Trophoblast cell (in vitro differentiated cells and primary cell): ENCODE measurements around the gene PAQR4.

Experiments
- DNase-seq, 2 donors: peaks; one replicate each; pipeline ENCODE4 v3.0.0-alpha.2; 2016
- H2AFZ ChIP-seq: 2 replicates; pipeline ENCODE4 v1.6.1; 2013; ENCODE audit warnings: low read length, moderate library complexity, mild to moderate bottlenecking; ENCODE audit not compliant: insufficient read depth, poor library complexity
- H2AK5ac ChIP-seq: 2 replicates; pipeline ENCODE4 v1.6.1; 2013; ENCODE audit warnings: mild to moderate bottlenecking, low read length
- H2BK120ac ChIP-seq: 2 replicates; pipeline ENCODE4 v1.6.1; 2013; ENCODE audit warnings: low read length, mild to moderate bottlenecking, moderate library complexity; ENCODE audit not compliant: insufficient read depth, poor library complexity
- H2BK12ac ChIP-seq: 2 replicates; pipeline ENCODE4 v1.6.1; 2013; ENCODE audit warnings: mild to moderate bottlenecking, low read length, moderate library complexity
- H2BK5ac ChIP-seq: 2 replicates; pipeline ENCODE4 v1.6.1; 2013; ENCODE audit warnings: low read length, low read depth, moderate library complexity, mild to moderate bottlenecking; ENCODE audit not compliant: poor library complexity
- H3K14ac ChIP-seq: 2 replicates; pipeline ENCODE4 v1.6.1; 2013; ENCODE audit warnings: mild to moderate bottlenecking, low read length
- H3K18ac ChIP-seq: 2 replicates; pipeline ENCODE4 v1.6.1; 2013; ENCODE audit warnings: mild to moderate bottlenecking, low read length
- H3K23ac ChIP-seq: 2 replicates; pipeline ENCODE4 v1.6.1; 2013; ENCODE audit warnings: low read length
- H3K27ac ChIP-seq: 2 replicates; pipeline ENCODE4 v1.5.1; 2013; ENCODE audit warnings: low read depth, mild to moderate bottlenecking, inconsistent platforms, low read length, moderate library complexity
- H3K27me3 ChIP-seq: 2 replicates; pipeline ENCODE4 v1.6.1; 2013; ENCODE audit warnings: inconsistent platforms, mild to moderate bottlenecking, low read length, moderate library complexity; ENCODE audit not compliant: insufficient read depth
- H3K36me3 ChIP-seq, 2 experiments: 1 replicate in 1 of 2; 2 replicates in 1 of 2; pipeline ENCODE4 v1.6.1; 2013; ENCODE audit warnings: low read length in 2 of 2, mild to moderate bottlenecking in 2 of 2, moderate library complexity in 1 of 2; ENCODE audit not compliant: insufficient read depth in 2 of 2, control insufficient read depth in 1 of 2
- H3K4ac ChIP-seq: 2 replicates; pipeline ENCODE4 v1.6.1; 2013; ENCODE audit warnings: low read depth, mild to moderate bottlenecking, low read length, moderate library complexity
- H3K4me1 ChIP-seq, 2 experiments: 1 replicate in 1 of 2; 2 replicates in 1 of 2; pipeline ENCODE4 v1.6.1; 2013; ENCODE audit warnings: low read length in 2 of 2, mild to moderate bottlenecking in 2 of 2, moderate library complexity in 1 of 2; ENCODE audit not compliant: insufficient read depth in 2 of 2, control insufficient read depth in 1 of 2
- H3K4me2 ChIP-seq: 2 replicates; pipeline ENCODE4 v1.6.1; 2013; ENCODE audit warnings: inconsistent platforms, mild to moderate bottlenecking, low read length, moderate library complexity
- H3K4me3 ChIP-seq: 2 replicates; pipeline ENCODE4 v1.5.1; 2013; ENCODE audit warnings: mild to moderate bottlenecking, low read depth, low read length, inconsistent platforms
- H3K79me1 ChIP-seq: one replicate; pipeline ENCODE4 v1.6.1; 2013; ENCODE audit warnings: low read length
- H3K79me2 ChIP-seq: 2 replicates; pipeline ENCODE4 v1.6.1; 2013; ENCODE audit warnings: low read length, mild to moderate bottlenecking; ENCODE audit not compliant: control insufficient read depth, insufficient read depth, poor library complexity
- H3K9ac ChIP-seq: 2 replicates; pipeline ENCODE4 v1.6.1; 2013; ENCODE audit warnings: mild to moderate bottlenecking, low read length
- H3K9me3 ChIP-seq: 2 replicates; pipeline ENCODE4 v1.6.1; 2013; ENCODE audit warnings: low read depth, mild to moderate bottlenecking, control low read depth, inconsistent platforms, low read length; ENCODE audit not compliant: insufficient read depth
- H4K12ac ChIP-seq: 2 replicates; pipeline ENCODE4 v1.6.1; 2013; ENCODE audit warnings: low read depth, mild to moderate bottlenecking, low read length, moderate library complexity
- H4K8ac ChIP-seq: 2 replicates; pipeline ENCODE4 v1.6.1; 2013; ENCODE audit warnings: low read depth, mild to moderate bottlenecking, low read length, moderate library complexity
- H4K91ac ChIP-seq: one replicate; pipeline ENCODE4 v1.6.1; 2013; ENCODE audit warnings: low read depth, mild to moderate bottlenecking, low read length, moderate library complexity
- WGBS: extraction: QIAGEN DNeasy Blood & Tissue Kit; methylation state at CpG from one replicate; pipeline ENCODE4 v1.1.7; 2013; ENCODE audit warnings: missing lambda C conversion rate; ENCODE audit not compliant: insufficient read length, insufficient coverage; ENCODE audit errors: extremely low coverage; 5-methylcytosine and 5-hydroxymethylcytosine counted together

Gene PAQR4

DNA sequence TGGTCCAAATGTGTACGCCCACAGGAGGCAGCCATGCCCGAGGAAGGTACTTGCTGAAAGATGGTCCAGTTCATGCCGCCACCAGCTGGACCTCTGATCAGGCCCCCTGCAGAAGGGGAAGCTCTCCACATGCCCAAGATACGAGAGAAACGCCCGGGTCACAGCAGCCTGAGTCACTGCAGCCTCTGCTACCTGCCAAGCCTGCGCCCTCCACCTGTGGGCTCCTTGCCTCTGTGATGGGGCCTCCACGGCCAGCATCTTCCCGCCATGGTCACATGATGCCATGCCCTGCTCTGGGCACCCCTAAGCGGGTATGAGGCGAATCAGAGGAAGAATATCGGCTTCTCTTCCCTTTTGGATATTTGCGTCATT, 18.8 kb upstream of the PAQR4 start:
- no peaks in the 10 kb centered on the region for H3K4me1 ChIP-seq
- H3K14ac ChIP-seq: no peak overlapping the region
- H3K4ac ChIP-seq: no peak overlapping the region
- no peak overlapping the region for H2BK5ac ChIP-seq
- no peak overlapping the region for H3K9ac ChIP-seq
- no peaks in the 10 kb centered on the region for H3K79me1 ChIP-seq
- H2AK5ac ChIP-seq: no peak overlapping the region
- no peak overlapping the region for H4K12ac ChIP-seq
- H3K4me2 ChIP-seq: no peak overlapping the region
- no peaks in the 10 kb centered on the region for H3K79me2 ChIP-seq
- H4K8ac ChIP-seq: no peak overlapping the region
- no peak overlapping the region for H4K91ac ChIP-seq
- no peak overlapping the region for H3K4me3 ChIP-seq
- H3K18ac ChIP-seq: no peak overlapping the region
- no peak overlapping the region for H2AFZ ChIP-seq
- no CpG with 5 or more reads among the region's 13 CpGs for WGBS
- no peaks in the 10 kb centered on the region for H3K27me3 ChIP-seq
- H3K27ac ChIP-seq: no peak overlapping the region
- no peak overlapping the region for H2BK12ac ChIP-seq
- H3K9me3 ChIP-seq: no peaks in the 10 kb centered on the region
- no peak for DNase-seq
- no peak overlapping the region for H3K23ac ChIP-seq
- H3K36me3 ChIP-seq: peaks cover 10 to 13% of the 10 kb centered on the region in 2 experiments
- H2BK120ac ChIP-seq: no peak overlapping the region

DNA sequence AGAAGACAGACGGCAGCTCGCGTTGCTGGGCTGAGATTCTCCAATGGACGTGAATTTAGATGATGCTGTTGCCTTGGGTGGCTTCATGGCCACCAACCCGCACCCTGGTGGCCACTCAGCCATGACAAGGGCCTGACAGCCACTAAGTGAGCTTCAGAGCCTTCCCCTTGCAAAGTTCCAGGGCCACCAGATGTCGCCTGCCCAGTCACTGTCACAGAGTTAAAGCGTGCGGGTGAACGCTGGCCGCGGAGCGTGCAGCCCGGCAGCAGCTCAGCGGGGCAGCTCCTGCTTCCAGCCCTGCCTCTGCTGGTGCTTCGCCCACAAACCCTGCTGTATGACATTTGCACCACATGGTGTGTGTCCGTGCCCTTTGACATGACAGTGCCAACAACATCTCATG, 18.4 kb upstream of the PAQR4 start:
- Histone ChIP-seq H3K27me3 (no peaks in the 10 kb centered on the region), H2BK12ac (no peak overlapping the region), H3K9ac (no peak overlapping the region), H3K36me3 (peaks cover 10 to 13% of the 10 kb centered on the region in 2 experiments), H4K12ac (no peak overlapping the region), H3K18ac (no peak overlapping the region), H3K4ac (no peak overlapping the region), H3K4me2 (no peak overlapping the region), H3K27ac (no peak overlapping the region), H3K23ac (no peak overlapping the region), H4K8ac (no peak overlapping the region), H2BK120ac (no peak overlapping the region), H3K79me2 (no peaks in the 10 kb centered on the region), H3K4me1 (no peaks in the 10 kb centered on the region), H2AK5ac (no peak overlapping the region), H4K91ac (no peak overlapping the region), H3K79me1 (no peaks in the 10 kb centered on the region), H2BK5ac (no peak overlapping the region), H3K14ac (no peak overlapping the region), H3K9me3 (no peaks in the 10 kb centered on the region), H3K4me3 (no peak overlapping the region), H2AFZ (no peak overlapping the region)
- no CpG with 5 or more reads among the region's 16 CpGs for WGBS
- peak in 1 of 2 donors; percentile 24 for DNase-seq

DNA sequence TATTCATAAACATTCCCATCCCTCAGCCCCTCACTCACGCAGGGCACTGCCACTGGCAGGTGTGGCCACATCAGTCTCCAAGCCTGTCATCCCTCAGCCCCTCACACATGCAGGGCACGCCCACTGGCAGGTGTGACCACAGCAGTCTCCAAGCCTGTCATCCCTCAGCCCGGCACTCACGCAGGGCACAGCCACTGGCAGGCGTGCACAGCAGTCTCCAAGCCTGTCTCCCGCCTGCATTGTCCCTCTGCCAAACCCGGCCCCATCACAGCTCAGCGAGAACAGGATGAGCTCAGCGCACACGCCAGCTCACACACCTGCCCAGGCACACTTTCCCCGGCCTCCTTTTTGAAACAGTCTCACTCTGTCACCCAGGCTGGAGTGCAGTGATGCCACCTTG, 16.5 kb upstream of the PAQR4 start:
- Histone ChIP-seq H3K9ac (no peak overlapping the region), H3K23ac (no peak overlapping the region), H3K79me1 (no peaks in the 10 kb centered on the region), H3K4me1 (no peaks in the 10 kb centered on the region), H3K4me2 (no peak overlapping the region), H2AK5ac (no peak overlapping the region), H4K12ac (no peak overlapping the region), H2BK120ac (no peak overlapping the region), H4K8ac (no peak overlapping the region), H3K18ac (no peak overlapping the region), H3K27me3 (no peaks in the 10 kb centered on the region), H2AFZ (no peak overlapping the region), H3K14ac (no peak overlapping the region), H3K79me2 (no peaks in the 10 kb centered on the region), H3K27ac (no peak overlapping the region), H2BK5ac (no peak overlapping the region), H2BK12ac (no peak overlapping the region), H3K36me3 (peaks cover 10 to 13% of the 10 kb centered on the region in 2 experiments), H3K4me3 (no peak overlapping the region), H3K9me3 (no peaks in the 10 kb centered on the region), H4K91ac (no peak overlapping the region), H3K4ac (no peak overlapping the region)
- no peak for DNase-seq
- WGBS: no CpG with 5 or more reads among the region's 11 CpGs

DNA sequence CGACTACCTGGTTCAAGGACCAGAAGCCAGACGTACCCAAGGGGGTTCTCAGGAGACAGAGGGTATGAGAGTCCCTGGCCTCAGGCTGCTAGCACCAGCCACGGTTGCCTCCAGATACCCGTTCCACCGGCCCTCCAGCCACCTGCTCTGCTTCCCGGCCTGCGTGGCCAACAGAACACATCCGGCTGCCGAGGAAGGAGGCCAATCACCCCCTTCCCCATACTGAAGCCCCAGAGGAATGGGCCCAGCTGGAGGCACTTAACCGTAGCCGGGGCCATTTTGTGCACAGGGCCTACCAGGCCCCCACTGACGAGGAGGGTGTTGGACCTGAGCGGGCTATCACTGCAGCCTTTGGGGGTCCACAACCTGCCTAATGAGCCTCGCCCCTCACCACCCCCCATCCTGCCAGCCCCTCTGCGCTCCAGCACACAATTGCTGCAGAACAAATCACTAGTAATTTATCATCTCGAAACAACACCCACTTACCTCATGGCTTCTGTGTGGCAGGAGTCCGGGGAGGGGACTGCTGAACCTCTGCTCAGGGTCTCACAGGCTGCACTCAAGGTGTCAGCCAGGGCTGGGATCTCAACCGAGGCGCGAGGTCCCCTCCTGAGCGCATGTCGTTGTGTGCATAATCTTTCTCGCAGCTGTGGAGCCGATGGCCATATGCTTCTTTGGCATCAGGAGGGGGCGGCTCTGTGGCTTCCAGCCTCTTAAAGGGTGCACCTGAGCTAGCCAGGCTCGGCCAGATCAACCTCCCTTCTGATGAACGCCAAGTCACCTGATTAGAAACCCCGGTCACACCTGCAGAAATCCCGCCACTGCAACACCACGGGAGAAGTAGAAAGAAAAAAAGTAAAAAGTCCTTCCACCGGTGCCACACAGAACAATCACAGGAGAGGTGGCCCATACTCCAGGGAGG, 15.2 kb upstream of the PAQR4 start:
- no peaks in the 10 kb centered on the region for H3K79me1 ChIP-seq
- H3K79me2 ChIP-seq: no peaks in the 10 kb centered on the region
- H4K91ac ChIP-seq: no peak overlapping the region
- no peak overlapping the region for H3K4me3 ChIP-seq
- H4K12ac ChIP-seq: no peak overlapping the region
- H3K9me3 ChIP-seq: no peaks in the 10 kb centered on the region
- no peaks in the 10 kb centered on the region for H3K4me1 ChIP-seq
- no peak for DNase-seq
- H3K27me3 ChIP-seq: no peaks in the 10 kb centered on the region
- no peak overlapping the region for H2AK5ac ChIP-seq
- H4K8ac ChIP-seq: no peak overlapping the region
- H2BK12ac ChIP-seq: no peak overlapping the region
- no peak overlapping the region for H2AFZ ChIP-seq
- H3K18ac ChIP-seq: no peak overlapping the region
- WGBS: no CpG with 5 or more reads among the region's 31 CpGs
- no peak overlapping the region for H3K14ac ChIP-seq
- H3K27ac ChIP-seq: no peak overlapping the region
- no peak overlapping the region for H3K4ac ChIP-seq
- H2BK120ac ChIP-seq: no peak overlapping the region
- H3K23ac ChIP-seq: no peak overlapping the region
- H3K36me3 ChIP-seq: peaks cover 6 to 8% of the 10 kb centered on the region in 2 experiments
- H3K9ac ChIP-seq: no peak overlapping the region
- no peak overlapping the region for H3K4me2 ChIP-seq
- H2BK5ac ChIP-seq: no peak overlapping the region
